Tibial nerve (tissue), 4 donors: ENCODE data around the gene KRT79. TPM values are rescaled to one million over a fixed set of nuclear protein-coding genes. Genes with fewer than 3 reads are reported as not detected.

ENCODE experiments used
- DNase-seq, 2 donors: peaks; one replicate each; pipeline ENCODE4 v3.0.0-alpha.2; 2019; ENCODE audit warnings: low spot score in 2 of 2
- H3K27ac ChIP-seq, 4 donors: fragments of 200-600 bp; sonication (generic) in 3 of 4; one replicate each; pipeline ENCODE4 v1.5.1; 2017 to 2019; ENCODE audit warnings: mild to moderate bottlenecking in 1 of 4
- H3K27me3 ChIP-seq, 2 donors: fragments of 200-600 bp; sonication (generic) in 1 of 2; one replicate each; pipeline versions ENCODE4 v1.5.1 to v1.6.0; 2017 to 2019
- H3K36me3 ChIP-seq, 3 donors: fragments of 200-600 bp; sonication (generic); one replicate each; pipeline ENCODE4 v1.5.1; 2018 to 2019
- H3K4me1 ChIP-seq, 4 donors: fragments of 200-600 bp; sonication (generic) in 3 of 4; one replicate each; pipeline ENCODE4 v1.5.1; 2017 to 2019
- H3K4me3 ChIP-seq, 4 donors: fragments of 200-600 bp; sonication (generic) in 3 of 4; one replicate each; pipeline ENCODE4 v1.5.1; 2017 to 2019; ENCODE audit warnings: mild to moderate bottlenecking in 1 of 4, moderate library complexity in 1 of 4
- H3K9me3 ChIP-seq, 4 donors: fragments of 200-600 bp; sonication (generic) in 3 of 4; one replicate each; pipeline ENCODE4 v1.5.1; 2017 to 2019
- EP300 ChIP-seq, 2 donors: sonication (generic); formaldehyde crosslinking; IDR thresholded peaks; one replicate each; pipeline ENCODE4 v1.6.1; 2017; ENCODE audit warnings: antibody characterized with exemption in 2 of 2, mild to moderate bottlenecking in 1 of 2
- POLR2A ChIP-seq, 2 donors: fragments of 450-650 bp; IDR thresholded peaks; one replicate each; pipeline ENCODE4 v1.6.1; 2017; ENCODE audit warnings: antibody characterized with exemption in 2 of 2, mild to moderate bottlenecking in 2 of 2, moderate library complexity in 2 of 2
- WGBS, 2 donors: methylation state at CpG; one replicate each; pipeline ENCODE4 v1.1.5; 2018; 5-methylcytosine and 5-hydroxymethylcytosine counted together
- small RNA-seq: library from RNA; depleted of rRNA; stranded (forward); fragments of <200 nt; gene quantifications from one replicate; pipeline ENCODE3, GENCODE V24; 2016
- total RNA-seq, 4 donors: library from RNA; depleted of rRNA; stranded (reverse); fragments of >200 nt; gene quantifications; one replicate each; pipeline ENCODE4 v1.1.0, GENCODE V29; 2016
- TF ChIP-seq, protein P1 (sequence below), 5 experiments: fragments of 200-600 bp in 3 of 5; fragments of 450-650 bp in 2 of 5; sonication (generic) in 3 of 5; IDR thresholded peaks; one replicate each; pipeline ENCODE4 v1.5.1; 2016 to 2019; ENCODE audit warnings: antibody characterized with exemption in 5 of 5, mild to moderate bottlenecking in 3 of 5, moderate library complexity in 2 of 5

Gene KRT79
- total RNA-seq, 4 donors from 2014 or later: 3.9 TPM; not detected in 3

DNA sequence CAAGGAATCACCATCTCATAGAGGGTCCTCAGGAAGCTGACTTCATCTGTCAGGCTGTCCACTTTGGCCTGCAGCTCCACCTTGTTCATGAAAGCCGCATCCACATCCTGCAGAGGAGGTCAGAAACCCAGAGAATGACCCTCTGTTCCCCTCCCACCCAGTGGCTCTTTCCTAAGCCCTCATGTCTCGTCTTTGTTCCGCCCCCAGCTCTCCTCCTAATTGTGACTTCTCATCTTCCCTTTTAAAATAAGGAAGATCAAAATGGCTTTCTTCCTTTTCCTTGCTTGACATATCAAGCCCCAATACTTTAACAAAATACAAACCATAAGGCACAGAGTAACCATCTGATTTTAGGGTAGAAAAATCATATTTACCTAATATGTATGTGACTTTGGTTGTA, 61.3 kb downstream of the KRT79 start:
- Histone ChIP-seq H3K9me3 (no peaks in the 10 kb centered on the region), H3K4me1 (no peaks in the 10 kb centered on the region), H3K36me3 (no peaks in the 10 kb centered on the region), H3K27ac (no peak overlapping the region), H3K4me3 (no peak overlapping the region), H3K27me3 (no peaks in the 10 kb centered on the region)
- TF ChIP-seq EP300 (IDR thresholded peaks at IDR 0.05) (no peak), POLR2A (IDR thresholded peaks at IDR 0.05) (no peak)
- TF ChIP-seq, protein P1, sequence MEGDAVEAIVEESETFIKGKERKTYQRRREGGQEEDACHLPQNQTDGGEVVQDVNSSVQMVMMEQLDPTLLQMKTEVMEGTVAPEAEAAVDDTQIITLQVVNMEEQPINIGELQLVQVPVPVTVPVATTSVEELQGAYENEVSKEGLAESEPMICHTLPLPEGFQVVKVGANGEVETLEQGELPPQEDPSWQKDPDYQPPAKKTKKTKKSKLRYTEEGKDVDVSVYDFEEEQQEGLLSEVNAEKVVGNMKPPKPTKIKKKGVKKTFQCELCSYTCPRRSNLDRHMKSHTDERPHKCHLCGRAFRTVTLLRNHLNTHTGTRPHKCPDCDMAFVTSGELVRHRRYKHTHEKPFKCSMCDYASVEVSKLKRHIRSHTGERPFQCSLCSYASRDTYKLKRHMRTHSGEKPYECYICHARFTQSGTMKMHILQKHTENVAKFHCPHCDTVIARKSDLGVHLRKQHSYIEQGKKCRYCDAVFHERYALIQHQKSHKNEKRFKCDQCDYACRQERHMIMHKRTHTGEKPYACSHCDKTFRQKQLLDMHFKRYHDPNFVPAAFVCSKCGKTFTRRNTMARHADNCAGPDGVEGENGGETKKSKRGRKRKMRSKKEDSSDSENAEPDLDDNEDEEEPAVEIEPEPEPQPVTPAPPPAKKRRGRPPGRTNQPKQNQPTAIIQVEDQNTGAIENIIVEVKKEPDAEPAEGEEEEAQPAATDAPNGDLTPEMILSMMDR (IDR thresholded peaks at IDR 0.05): no peak
- 45 to 46% methylated on average over 3 of the region's 3 CpGs for WGBS, 2 donors
- DNase-seq: no peak

DNA sequence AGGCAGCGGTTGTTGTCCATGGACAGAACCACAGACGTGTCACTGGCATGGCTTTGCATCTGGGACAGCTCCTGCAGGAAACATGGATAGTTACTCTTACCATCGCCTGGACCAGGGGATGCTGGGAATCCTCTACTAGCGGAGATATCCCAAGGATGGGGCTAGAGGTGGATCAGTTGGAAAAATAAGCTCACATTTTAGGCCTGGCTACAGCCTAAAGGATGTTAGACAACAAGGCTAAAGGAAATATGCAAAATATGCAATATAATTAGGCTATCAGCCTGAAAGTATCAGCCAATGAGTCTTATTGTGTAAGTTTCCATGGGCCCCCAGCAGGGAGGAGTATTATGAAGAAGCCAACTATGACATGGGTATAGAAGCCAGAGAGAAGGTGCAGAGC, 61.9 kb downstream of the KRT79 start:
- WGBS, 2 donors: 85 to 89% methylated on average over 4 of the region's 4 CpGs
- no peaks in the 10 kb centered on the region for H3K36me3 ChIP-seq
- no peaks in the 10 kb centered on the region for H3K9me3 ChIP-seq

DNA sequence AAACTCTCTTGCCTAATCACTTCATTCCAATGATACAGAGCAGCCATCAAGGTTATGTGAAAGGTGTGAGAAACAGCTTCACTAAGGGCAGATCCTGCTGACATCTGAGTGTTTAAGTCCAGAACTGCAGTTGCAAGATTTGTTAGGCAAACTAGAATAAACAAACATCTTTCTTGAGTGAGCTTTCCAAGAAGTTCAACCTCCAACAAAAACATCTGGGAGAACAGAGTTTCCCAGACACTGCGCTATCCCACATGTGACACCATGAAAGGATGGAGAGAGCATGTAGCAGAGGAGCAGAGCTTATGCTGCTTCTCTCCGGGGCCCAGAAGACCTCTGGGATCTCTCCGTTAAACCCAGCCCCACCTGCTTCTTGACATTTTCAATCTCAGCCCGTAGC, 62.6 kb downstream of the KRT79 start:
- TF ChIP-seq EP300 (IDR thresholded peaks at IDR 0.05) (no peak), POLR2A (IDR thresholded peaks at IDR 0.05) (no peak)
- TF ChIP-seq, protein P1 (IDR thresholded peaks at IDR 0.05): no peak
- Histone ChIP-seq H3K4me1 (no peaks in the 10 kb centered on the region), H3K9me3 (no peaks in the 10 kb centered on the region), H3K4me3 (no peak overlapping the region), H3K27ac (no peak overlapping the region), H3K36me3 (no peaks in the 10 kb centered on the region), H3K27me3 (no peaks in the 10 kb centered on the region)
- no peak for DNase-seq
- 60 to 85% methylated on average over 4 of the region's 4 CpGs for WGBS, 2 donors

More for the DNA sequence above, 61.9 kb downstream of the KRT79 start:
- Histone ChIP-seq H3K4me3 (no peak overlapping the region), H3K27me3 (no peaks in the 10 kb centered on the region), H3K27ac (no peak overlapping the region), H3K4me1 (no peaks in the 10 kb centered on the region)
- TF ChIP-seq POLR2A (IDR thresholded peaks at IDR 0.05) (no peak), EP300 (IDR thresholded peaks at IDR 0.05) (no peak)
- TF ChIP-seq, protein P1 (IDR thresholded peaks at IDR 0.05): no peak
- no peak for DNase-seq

Small RNA genes within 50 kb of the gene (small RNA-seq; reads per million reads assigned to genes)
- gene AC107016.2: not detected

Other genes with a start within 250 kb of the KRT79 start
- not detected for gene KRT72, start 232.8 kb downstream of the KRT79 start, total RNA-seq
- not detected for gene KRT73, start 215.8 kb downstream of the KRT79 start, total RNA-seq
- gene KRT2, start 182.1 kb downstream of the KRT79 start, total RNA-seq: not detected
- not detected for gene KRT1, start 153.9 kb downstream of the KRT79 start, total RNA-seq
- not detected for gene KRT77, start 130.8 kb downstream of the KRT79 start, total RNA-seq
- gene KRT76, start 57.0 kb downstream of the KRT79 start, total RNA-seq: not detected
- gene KRT3, start 38.2 kb downstream of the KRT79 start, total RNA-seq: not detected
- not detected for gene KRT4, start 20.2 kb downstream of the KRT79 start, total RNA-seq
- gene KRT78, start 14.7 kb upstream of the KRT79 start, total RNA-seq: 10 to 100 TPM in 1 of 4 donors, not detected in 3; 10.8 TPM
- 10 to 100 TPM in 2 of 4 donors, 1 to 10 TPM in 1, under 1 TPM in 1; 0.20 to 19.7 (median 10.2) TPM for gene KRT8, start 70.8 kb upstream of the KRT79 start, total RNA-seq
- gene KRT18, start 114.8 kb upstream of the KRT79 start, total RNA-seq: 1 to 10 TPM in 3 of 4 donors, under 1 TPM in 1; 0.78 to 8.1 (median 3.5) TPM
- 100 to 1,000 TPM; 297 to 484 (median 401) TPM for gene EIF4B, start 172.1 kb upstream of the KRT79 start, total RNA-seq
- gene TNS2, start 215.8 kb upstream of the KRT79 start, total RNA-seq: 100 to 1,000 TPM; 411 to 653 (median 546) TPM
- gene SPRYD3, start 245.1 kb upstream of the KRT79 start, total RNA-seq: 10 to 100 TPM; 51.8 to 57.0 (median 54.3) TPM